ENCODE results near the gene COA4.

GRCh38 chr11:73859671-73860070 lies 17.0 kb downstream of the COA4 start:
- TF ChIP-seq CTCF (IDR thresholded peaks at IDR 0.05; ENCODE audit: low read depth, low read length, missing input control) = no peak
- no peak for TF ChIP-seq GABPA (IDR thresholded peaks at IDR 0.05 in 1 of 2, conservative IDR thresholded peaks at IDR 0.05 in 1 of 2)
- TF ChIP-seq, protein P1, sequence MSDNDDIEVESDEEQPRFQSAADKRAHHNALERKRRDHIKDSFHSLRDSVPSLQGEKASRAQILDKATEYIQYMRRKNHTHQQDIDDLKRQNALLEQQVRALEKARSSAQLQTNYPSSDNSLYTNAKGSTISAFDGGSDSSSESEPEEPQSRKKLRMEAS (IDR thresholded peaks at IDR 0.05) = no peak
- no peak for TF ChIP-seq REST (IDR thresholded peaks at IDR 0.05)
- TF ChIP-seq RAD21 (IDR thresholded peaks at IDR 0.05) = no peak
- TF ChIP-seq JUND (IDR thresholded peaks at IDR 0.05) = no peak
- no peak for TF ChIP-seq SP1 (IDR thresholded peaks at IDR 0.05)
- no peak for TF ChIP-seq EGR1 (IDR thresholded peaks at IDR 0.05; ENCODE audit: low read depth in 2 of 2)
- no peak for TF ChIP-seq ATF3 (IDR thresholded peaks at IDR 0.05)
- no peak for TF ChIP-seq RXRA (IDR thresholded peaks at IDR 0.05)
- TF ChIP-seq HNF4A (conservative IDR thresholded peaks at IDR 0.05) = no peak
- TF ChIP-seq FOXA1 (IDR thresholded peaks at IDR 0.05) = no peak
- TF ChIP-seq YY1 (IDR thresholded peaks at IDR 0.05) = no peak
